ENCODE results near the gene DCAF7. TPM values are rescaled to one million over a fixed set of nuclear protein-coding genes. Genes with fewer than 3 reads are reported as not detected.

Gene DCAF7
- polyA plus RNA-seq, 1 of the 3 experiments (the other 2 are of a cell fraction): 63.5 TPM

DNA sequence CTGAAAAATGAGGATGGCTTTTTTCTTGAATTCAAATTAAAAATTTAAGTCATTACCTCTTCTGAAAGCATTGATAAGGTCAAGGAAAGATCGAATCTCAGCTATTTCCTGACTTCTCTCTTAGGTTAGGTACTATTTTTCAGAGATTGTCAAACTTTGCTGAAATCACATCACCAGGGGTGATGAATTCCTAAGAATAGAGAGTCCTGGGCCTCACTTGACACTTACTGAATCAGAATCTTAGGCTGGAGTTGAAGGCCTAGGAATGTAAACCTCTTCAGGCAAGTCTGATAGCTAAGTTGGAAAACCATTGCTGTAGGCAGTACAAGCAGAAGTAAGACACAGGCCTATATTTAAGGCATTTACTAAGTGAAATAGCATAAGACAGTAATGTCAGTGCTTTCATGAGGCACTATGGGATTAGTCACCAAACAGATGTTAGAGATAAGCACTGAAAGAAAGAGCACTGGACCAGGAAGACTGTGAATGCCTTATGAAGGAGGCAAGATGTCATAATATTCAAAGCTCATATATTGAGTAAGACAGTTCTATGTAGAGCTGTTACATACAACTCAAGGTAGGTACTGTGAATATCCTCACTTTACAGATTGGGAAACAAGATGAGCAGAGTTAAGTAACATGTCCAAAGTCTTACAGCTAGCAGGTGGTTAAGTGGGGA lies 21.5 kb downstream of the DCAF7 start:
- ChIA-PET POLR2A (interaction anchor here (1.2 kb wide), 1 partner anchor 16 kb away, joined by 3 read pairs; no protein-coding TSS in a partner anchor), CTCF (interaction anchor here (0.8 to 5.6 kb wide), 18 partner anchors 10 to 165 kb away, joined by 3 to 54 read pairs (median 4); partner anchors contain the start of genes KCNH6 and MAP3K3)
- no peak overlapping the region for H2AFZ ChIP-seq (ENCODE audit: low read depth)
- TF ChIP-seq FOSL2 (IDR thresholded peaks at IDR 0.05; ENCODE audit: borderline replicate concordance, low read depth): peak; percentile 85
- TF ChIP-seq EP300 (IDR thresholded peaks at IDR 0.05; ENCODE audit: borderline replicate concordance in 1 of 2, low read depth in 1 of 2, low read length in 1 of 2): no peak
- TF ChIP-seq, protein P1, sequence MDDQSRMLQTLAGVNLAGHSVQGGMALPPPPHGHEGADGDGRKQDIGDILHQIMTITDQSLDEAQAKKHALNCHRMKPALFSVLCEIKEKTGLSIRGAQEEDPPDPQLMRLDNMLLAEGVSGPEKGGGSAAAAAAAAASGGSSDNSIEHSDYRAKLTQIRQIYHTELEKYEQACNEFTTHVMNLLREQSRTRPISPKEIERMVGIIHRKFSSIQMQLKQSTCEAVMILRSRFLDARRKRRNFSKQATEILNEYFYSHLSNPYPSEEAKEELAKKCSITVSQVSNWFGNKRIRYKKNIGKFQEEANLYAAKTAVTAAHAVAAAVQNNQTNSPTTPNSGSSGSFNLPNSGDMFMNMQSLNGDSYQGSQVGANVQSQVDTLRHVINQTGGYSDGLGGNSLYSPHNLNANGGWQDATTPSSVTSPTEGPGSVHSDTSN (IDR thresholded peaks at IDR 0.05): peak; percentile 68
- TF ChIP-seq, protein P2, sequence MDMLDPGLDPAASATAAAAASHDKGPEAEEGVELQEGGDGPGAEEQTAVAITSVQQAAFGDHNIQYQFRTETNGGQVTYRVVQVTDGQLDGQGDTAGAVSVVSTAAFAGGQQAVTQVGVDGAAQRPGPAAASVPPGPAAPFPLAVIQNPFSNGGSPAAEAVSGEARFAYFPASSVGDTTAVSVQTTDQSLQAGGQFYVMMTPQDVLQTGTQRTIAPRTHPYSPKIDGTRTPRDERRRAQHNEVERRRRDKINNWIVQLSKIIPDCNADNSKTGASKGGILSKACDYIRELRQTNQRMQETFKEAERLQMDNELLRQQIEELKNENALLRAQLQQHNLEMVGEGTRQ (IDR thresholded peaks at IDR 0.05; ENCODE audit: borderline replicate concordance, low read depth, low read length): no peak
- no peak for TF ChIP-seq SIN3A (IDR thresholded peaks at IDR 0.05; ENCODE audit: borderline replicate concordance, low read depth, low read length)
- TF ChIP-seq, protein P3, sequence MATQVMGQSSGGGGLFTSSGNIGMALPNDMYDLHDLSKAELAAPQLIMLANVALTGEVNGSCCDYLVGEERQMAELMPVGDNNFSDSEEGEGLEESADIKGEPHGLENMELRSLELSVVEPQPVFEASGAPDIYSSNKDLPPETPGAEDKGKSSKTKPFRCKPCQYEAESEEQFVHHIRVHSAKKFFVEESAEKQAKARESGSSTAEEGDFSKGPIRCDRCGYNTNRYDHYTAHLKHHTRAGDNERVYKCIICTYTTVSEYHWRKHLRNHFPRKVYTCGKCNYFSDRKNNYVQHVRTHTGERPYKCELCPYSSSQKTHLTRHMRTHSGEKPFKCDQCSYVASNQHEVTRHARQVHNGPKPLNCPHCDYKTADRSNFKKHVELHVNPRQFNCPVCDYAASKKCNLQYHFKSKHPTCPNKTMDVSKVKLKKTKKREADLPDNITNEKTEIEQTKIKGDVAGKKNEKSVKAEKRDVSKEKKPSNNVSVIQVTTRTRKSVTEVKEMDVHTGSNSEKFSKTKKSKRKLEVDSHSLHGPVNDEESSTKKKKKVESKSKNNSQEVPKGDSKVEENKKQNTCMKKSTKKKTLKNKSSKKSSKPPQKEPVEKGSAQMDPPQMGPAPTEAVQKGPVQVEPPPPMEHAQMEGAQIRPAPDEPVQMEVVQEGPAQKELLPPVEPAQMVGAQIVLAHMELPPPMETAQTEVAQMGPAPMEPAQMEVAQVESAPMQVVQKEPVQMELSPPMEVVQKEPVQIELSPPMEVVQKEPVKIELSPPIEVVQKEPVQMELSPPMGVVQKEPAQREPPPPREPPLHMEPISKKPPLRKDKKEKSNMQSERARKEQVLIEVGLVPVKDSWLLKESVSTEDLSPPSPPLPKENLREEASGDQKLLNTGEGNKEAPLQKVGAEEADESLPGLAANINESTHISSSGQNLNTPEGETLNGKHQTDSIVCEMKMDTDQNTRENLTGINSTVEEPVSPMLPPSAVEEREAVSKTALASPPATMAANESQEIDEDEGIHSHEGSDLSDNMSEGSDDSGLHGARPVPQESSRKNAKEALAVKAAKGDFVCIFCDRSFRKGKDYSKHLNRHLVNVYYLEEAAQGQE (IDR thresholded peaks at IDR 0.05; ENCODE audit: low read depth, low read length): no peak
- TF ChIP-seq POLR2AphosphoS5 (IDR thresholded peaks at IDR 0.05; ENCODE audit: low read depth, low read length): peak; percentile 54; the same call in 1 of the 2 replicates
- peak; percentile 86 for TF ChIP-seq JUND (IDR thresholded peaks at IDR 0.05)
- TF ChIP-seq, protein P4, sequence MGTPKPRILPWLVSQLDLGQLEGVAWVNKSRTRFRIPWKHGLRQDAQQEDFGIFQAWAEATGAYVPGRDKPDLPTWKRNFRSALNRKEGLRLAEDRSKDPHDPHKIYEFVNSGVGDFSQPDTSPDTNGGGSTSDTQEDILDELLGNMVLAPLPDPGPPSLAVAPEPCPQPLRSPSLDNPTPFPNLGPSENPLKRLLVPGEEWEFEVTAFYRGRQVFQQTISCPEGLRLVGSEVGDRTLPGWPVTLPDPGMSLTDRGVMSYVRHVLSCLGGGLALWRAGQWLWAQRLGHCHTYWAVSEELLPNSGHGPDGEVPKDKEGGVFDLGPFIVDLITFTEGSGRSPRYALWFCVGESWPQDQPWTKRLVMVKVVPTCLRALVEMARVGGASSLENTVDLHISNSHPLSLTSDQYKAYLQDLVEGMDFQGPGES (IDR thresholded peaks at IDR 0.05; ENCODE audit: low read depth, low read length): no peak
- TF ChIP-seq RCOR1 (IDR thresholded peaks at IDR 0.05; ENCODE audit: low read length): no peak
- TF ChIP-seq TCF12 (IDR thresholded peaks at IDR 0.05): peak; percentile 66; the same call in 1 of the 2 replicates
- no peak for TF ChIP-seq CHD2 (IDR thresholded peaks at IDR 0.05; ENCODE audit: low read length, partially characterized antibody)
- no peak for TF ChIP-seq NRF1 (IDR thresholded peaks at IDR 0.05; ENCODE audit: low read depth, low read length)
- TF ChIP-seq TAF1 (IDR thresholded peaks at IDR 0.05; ENCODE audit: borderline replicate concordance, low read depth, low read length): no peak
- no peak for TF ChIP-seq FOXJ3 (CRISPR knock-in tag; IDR thresholded peaks at IDR 0.05)
- TF ChIP-seq ELF1 (IDR thresholded peaks at IDR 0.05): no peak
- H3K9ac ChIP-seq: no peak overlapping the region
- no peaks in the 10 kb centered on the region for H3K27me3 ChIP-seq (ENCODE audit: insufficient read depth)
- WGBS (ENCODE audit: low lambda C conversion rate): 79% methylated on average over 1 of the region's 1 CpG
- peaks cover 100% of the 10 kb centered on the region for H3K79me2 ChIP-seq (ENCODE audit: insufficient read depth)
- peak overlapping the region; percentile 16; the same call in 1 of the 2 replicates for H3K4me2 ChIP-seq
- H3K36me3 ChIP-seq (replicated peaks in 1 of 2; ENCODE audit: control insufficient read depth in 1 of 2, insufficient read depth in 2 of 2, low read length in 1 of 2): peaks cover 0 to 4% of the 10 kb centered on the region in 2 experiments
- H3K9me3 ChIP-seq: no peaks in the 10 kb centered on the region
- H4K20me1 ChIP-seq (ENCODE audit: insufficient read depth): peaks cover 97% of the 10 kb centered on the region
- H3F3A ChIP-seq (replicated peaks; ENCODE audit: insufficient read depth): peaks cover 23% of the 10 kb centered on the region
- no peaks in the 10 kb centered on the region for H3K9me2 ChIP-seq
- H3K4me3 ChIP-seq (ENCODE audit: low read depth in 2 of 2, low read length in 1 of 2): no peak overlapping the region
- no peak for DNase-seq
- H3K27ac ChIP-seq (ENCODE audit: low read depth in 2 of 2, low read length in 1 of 2): peak overlapping the region in 1 of 2 experiments; percentile 71; a peak in 2 of 4 replicates
- peaks cover 3 to 12% of the 10 kb centered on the region in 2 experiments; a peak in 3 of 4 replicates for H3K4me1 ChIP-seq (ENCODE audit: control insufficient read depth in 1 of 2, insufficient read depth in 2 of 2, low read depth in 1 of 2, low read length in 1 of 2)

All from SK-N-SH (cell line).